Right kidney (tissue), 1 donor: Measurements from ENCODE around the gene ALDH16A1.

Source experiments
- DNase-seq: peaks from one replicate; pipeline ENCODE4 v3.0.0-alpha.2; 2016

The ALDH16A1 gene

DNA sequence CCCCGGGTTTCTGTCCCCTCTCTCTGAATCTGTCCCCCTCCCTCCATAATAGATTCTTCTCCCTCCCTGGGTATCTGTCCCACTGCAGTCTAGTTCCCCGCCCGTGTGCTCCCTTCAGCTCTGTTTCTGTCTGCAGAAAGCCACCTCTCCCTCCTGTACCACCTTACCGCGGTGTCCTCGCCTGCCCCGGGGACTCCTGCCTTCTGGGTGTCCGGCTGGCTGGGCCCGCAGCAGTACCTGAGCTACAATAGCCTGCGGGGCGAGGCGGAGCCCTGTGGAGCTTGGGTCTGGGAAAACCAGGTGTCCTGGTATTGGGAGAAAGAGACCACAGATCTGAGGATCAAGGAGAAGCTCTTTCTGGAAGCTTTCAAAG, 60.7 kb downstream of the ALDH16A1 start:
- DNase-seq, result no peak

GRCh38 chr19:49514151-49514550, 61.1 kb downstream of the ALDH16A1 start:
- DNase-seq, result no peak

DNA sequence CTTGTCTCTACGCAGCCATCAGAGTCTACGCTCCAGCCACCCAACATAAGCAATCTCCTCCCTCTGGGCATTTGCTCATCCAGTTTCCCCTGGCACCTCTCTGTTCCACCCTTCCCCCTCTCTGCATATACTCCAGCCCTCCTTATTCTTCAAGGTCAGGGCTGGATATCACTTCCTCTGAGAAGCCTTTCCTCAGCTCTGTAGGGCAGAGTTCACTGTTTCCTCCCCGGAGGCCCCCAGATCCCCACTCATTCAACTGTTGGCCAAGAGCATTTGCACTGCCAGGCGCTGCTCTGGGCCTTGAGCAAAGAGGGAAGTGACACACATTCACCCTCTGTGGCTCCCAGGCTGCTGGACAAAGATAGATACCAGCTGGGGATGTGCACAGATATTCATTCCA, 62.7 kb downstream of the ALDH16A1 start:
- DNase-seq, result no peak

- DNase-seq, result no peak
These were observed 65.0 kb downstream of the ALDH16A1 start for GRCh38 chr19:49518033-49518432.
